Ascending aorta (tissue), 2 donors: ENCODE measurements around the gene OXLD1. TPM values are rescaled to one million over a fixed set of nuclear protein-coding genes. Genes with fewer than 3 reads are reported as not detected.

Experiments used
- DNase-seq, 2 donors: peaks; one replicate each; pipeline ENCODE4 v3.0.0-alpha.2; 2019; ENCODE audit warnings: low spot score in 2 of 2
- H3K27ac ChIP-seq, 2 donors: fragments of 200-600 bp; sonication (generic); one replicate each; pipeline ENCODE4 v1.5.1; 2016 to 2017; ENCODE audit warnings: mild to moderate bottlenecking in 1 of 2
- H3K27me3 ChIP-seq: fragments of 200-600 bp; sonication (generic); one replicate; pipeline ENCODE4 v1.5.1; 2017
- H3K36me3 ChIP-seq, 2 donors: fragments of 200-600 bp; sonication (generic); one replicate each; pipeline ENCODE4 v1.5.1; 2016
- H3K4me1 ChIP-seq, 2 donors: fragments of 200-600 bp; sonication (generic); one replicate each; pipeline ENCODE4 v1.5.1; 2016 to 2017; ENCODE audit warnings: mild to moderate bottlenecking in 1 of 2
- H3K4me3 ChIP-seq, 2 donors: fragments of 200-600 bp; sonication (generic); one replicate each; pipeline ENCODE4 v1.5.1; 2016 to 2017; ENCODE audit warnings: mild to moderate bottlenecking in 1 of 2
- H3K9me3 ChIP-seq, 2 donors: fragments of 200-600 bp; sonication (generic); one replicate each; pipeline ENCODE4 v1.5.1; 2016
- CTCF ChIP-seq, 3 experiments: fragments of 200-600 bp in 2 of 3; fragments of 450-650 bp in 1 of 3; sonication (generic) in 2 of 3; IDR thresholded peaks; one replicate each; pipeline ENCODE4 v1.5.1; 2016 to 2019; ENCODE audit warnings: antibody characterized with exemption in 3 of 3, mild to moderate bottlenecking in 1 of 3, moderate library complexity in 1 of 3
- intact Hi-C: fragments of 100-400 bp; cut with DNase I; formaldehyde crosslinking; loops from one replicate; pipeline ENCODE4 v1.15.1; 2023
- total RNA-seq: library from RNA; depleted of rRNA; stranded (reverse); fragments of >200 nt; gene quantifications from one replicate; pipeline ENCODE4 v1.1.0, GENCODE V29; 2016

OXLD1 gene
- total RNA-seq, 1 donor from 2014 or later = 96.1 TPM

- Histone ChIP-seq H3K4me1 (peaks cover 9 to 11% of the 10 kb centered on the region in 2 donors), H3K27ac (no peak overlapping the region), H3K27me3 (no peaks in the 10 kb centered on the region), H3K9me3 (no peaks in the 10 kb centered on the region), H3K4me3 (no peak overlapping the region), H3K36me3 (no peaks in the 10 kb centered on the region)
- DNase-seq = no peak
- intact Hi-C loops = no loop called here
- TF ChIP-seq CTCF (IDR thresholded peaks at IDR 0.05) = no peak
These were observed 26.4 kb downstream of the OXLD1 start for GRCh38 chr17:81640011-81640410.

GRCh38 chr17:81638683-81639082 lies 27.7 kb downstream of the OXLD1 start:
- Histone ChIP-seq H3K9me3 (no peaks in the 10 kb centered on the region), H3K27me3 (no peaks in the 10 kb centered on the region), H3K4me1 (peaks cover 9 to 17% of the 10 kb centered on the region in 2 donors), H3K27ac (no peak overlapping the region), H3K4me3 (no peak overlapping the region), H3K36me3 (no peaks in the 10 kb centered on the region)
- no peak for DNase-seq
- TF ChIP-seq CTCF (IDR thresholded peaks at IDR 0.05) = no peak
- intact Hi-C loops = loop anchor here (5.0 kb wide), 1 partner anchor 64 kb away; the partner anchor contains the start of gene MRPL12

- TF ChIP-seq CTCF (IDR thresholded peaks at IDR 0.05) = peak in 1 of 3 experiments; percentile 7
- Histone ChIP-seq H3K9me3 (no peaks in the 10 kb centered on the region), H3K36me3 (no peaks in the 10 kb centered on the region), H3K27ac (peak within 1 kb of the TSS; percentile 78 to 85), H3K4me3 (peak within 1 kb of the TSS; percentile 80 to 89), H3K4me1 (peaks cover 9 to 17% of the 10 kb centered on the region in 2 donors), H3K27me3 (no peaks in the 10 kb centered on the region)
- DNase-seq = peak; percentile 14 to 90
- intact Hi-C loops = loop anchor here (1.0 to 5.0 kb wide), 2 partner anchors 30 to 66 kb away; partner anchors contain the start of genes CCDC137, MRPL12 and OXLD1
These were observed 29.7 kb downstream of the OXLD1 start, which contains the start of the genes NPLOC4 and TSPAN10 for GRCh38 chr17:81636505-81637288. Gene NPLOC4, minus strand, starts transcription at chr17:81637112. Its CDS starts 182 bp downstream, at chr17:81636930. Gene TSPAN10, plus strand, starts transcription at chr17:81637196. Its CDS starts 5,217 bp downstream, at chr17:81642413.

GRCh38 chr17:81635973-81636504 lies 30.4 kb downstream of the OXLD1 start:
- DNase-seq = no peak
- Histone ChIP-seq H3K27me3 (no peaks in the 10 kb centered on the region), H3K4me1 (peaks cover 9 to 17% of the 10 kb centered on the region in 2 donors), H3K36me3 (no peaks in the 10 kb centered on the region), H3K9me3 (no peaks in the 10 kb centered on the region), H3K4me3 (peak overlapping the region; percentile 80 to 89), H3K27ac (peak overlapping the region; percentile 78 to 85)
- intact Hi-C loops = loop anchor here (5.0 kb wide), 1 partner anchor 66 kb away; the partner anchor contains the start of gene MRPL12
- no peak for TF ChIP-seq CTCF (IDR thresholded peaks at IDR 0.05)

GRCh38 chr17:81635431-81635830 lies 31.0 kb downstream of the OXLD1 start:
- Histone ChIP-seq H3K4me1 (peaks cover 9 to 17% of the 10 kb centered on the region in 2 donors), H3K4me3 (peak overlapping the region; percentile 80 to 89), H3K27ac (no peak overlapping the region), H3K9me3 (no peaks in the 10 kb centered on the region), H3K27me3 (no peaks in the 10 kb centered on the region), H3K36me3 (no peaks in the 10 kb centered on the region)
- TF ChIP-seq CTCF (IDR thresholded peaks at IDR 0.05) = no peak
- DNase-seq = no peak
- intact Hi-C loops = loop anchor here (5.0 kb wide), 1 partner anchor 67 kb away; the partner anchor contains the start of gene MRPL12
